Measurements from ENCODE around the gene HOXD13.

Gene HOXD13

DNA sequence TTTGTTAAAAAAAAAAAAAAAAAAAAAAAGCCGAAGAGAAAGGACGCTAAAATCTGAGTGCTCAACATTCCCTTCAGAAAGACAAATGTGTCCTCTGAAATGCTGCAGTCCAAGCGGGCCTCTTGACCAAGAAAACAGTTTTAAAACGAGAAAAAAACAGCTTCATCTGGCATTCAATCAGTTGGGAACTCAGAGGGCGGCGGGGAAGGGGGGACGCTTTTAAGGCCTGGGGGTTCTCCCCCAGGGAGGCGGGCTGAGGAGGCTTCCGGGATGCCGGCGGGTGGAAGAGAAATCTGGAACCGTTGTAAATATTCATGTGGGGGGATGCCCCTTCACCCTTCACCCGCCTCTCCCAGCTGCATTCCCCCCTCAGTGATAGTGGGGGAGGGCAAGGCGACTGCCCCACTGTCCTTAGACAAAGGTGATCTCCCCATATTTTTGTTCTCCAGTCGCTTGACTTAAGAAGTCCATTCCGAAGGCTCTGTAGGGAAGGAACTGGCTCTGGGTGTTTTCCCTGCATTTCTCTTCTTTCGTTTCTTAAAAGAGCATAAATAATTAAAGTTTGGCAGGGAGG lies 11.3 kb downstream of the HOXD13 start (continued):
- no peak for TF ChIP-seq ATF2 (tag by site-specific recombination; IDR thresholded peaks at IDR 0.05; ENCODE audit: low read depth)
- peak; percentile 9; the same call in 1 of the 2 replicates for TF ChIP-seq ZBTB8A (tag by site-specific recombination; IDR thresholded peaks at IDR 0.05)
- TF ChIP-seq GLIS1 (tag by site-specific recombination; IDR thresholded peaks at IDR 0.05): peak; percentile 84
- TF ChIP-seq ZNF26 (tag by site-specific recombination; IDR thresholded peaks at IDR 0.05): no peak
- no peak for TF ChIP-seq BCL11B (tag by site-specific recombination; IDR thresholded peaks at IDR 0.05; ENCODE audit: low read depth)
- TF ChIP-seq RBAK (tag by site-specific recombination; IDR thresholded peaks at IDR 0.05): no peak
- TF ChIP-seq ZNF521 (tag by site-specific recombination; IDR thresholded peaks at IDR 0.05): no peak
- TF ChIP-seq, protein P1, sequence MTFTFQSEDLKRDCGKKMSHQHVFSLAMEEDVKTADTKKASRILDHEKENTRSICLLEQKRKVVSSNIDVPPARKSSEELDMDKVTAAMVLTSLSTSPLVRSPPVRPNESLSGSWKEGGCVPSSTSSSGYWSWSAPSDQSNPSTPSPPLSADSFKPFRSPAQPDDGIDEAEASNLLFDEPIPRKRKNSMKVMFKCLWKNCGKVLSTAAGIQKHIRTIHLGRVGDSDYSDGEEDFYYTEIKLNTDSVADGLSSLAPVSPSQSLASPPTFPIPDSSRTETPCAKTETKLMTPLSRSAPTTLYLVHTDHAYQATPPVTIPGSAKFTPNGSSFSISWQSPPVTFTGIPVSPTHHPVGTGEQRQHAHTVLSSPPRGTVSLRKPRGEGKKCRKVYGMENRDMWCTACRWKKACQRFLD (tag by site-specific recombination; IDR thresholded peaks at IDR 0.05): no peak
- TF ChIP-seq, protein P2, sequence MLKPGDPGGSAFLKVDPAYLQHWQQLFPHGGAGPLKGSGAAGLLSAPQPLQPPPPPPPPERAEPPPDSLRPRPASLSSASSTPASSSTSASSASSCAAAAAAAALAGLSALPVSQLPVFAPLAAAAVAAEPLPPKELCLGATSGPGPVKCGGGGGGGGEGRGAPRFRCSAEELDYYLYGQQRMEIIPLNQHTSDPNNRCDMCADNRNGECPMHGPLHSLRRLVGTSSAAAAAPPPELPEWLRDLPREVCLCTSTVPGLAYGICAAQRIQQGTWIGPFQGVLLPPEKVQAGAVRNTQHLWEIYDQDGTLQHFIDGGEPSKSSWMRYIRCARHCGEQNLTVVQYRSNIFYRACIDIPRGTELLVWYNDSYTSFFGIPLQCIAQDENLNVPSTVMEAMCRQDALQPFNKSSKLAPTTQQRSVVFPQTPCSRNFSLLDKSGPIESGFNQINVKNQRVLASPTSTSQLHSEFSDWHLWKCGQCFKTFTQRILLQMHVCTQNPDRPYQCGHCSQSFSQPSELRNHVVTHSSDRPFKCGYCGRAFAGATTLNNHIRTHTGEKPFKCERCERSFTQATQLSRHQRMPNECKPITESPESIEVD (tag by site-specific recombination; IDR thresholded peaks at IDR 0.05): no peak
- peak; percentile 62 for TF ChIP-seq ZNF366 (tag by site-specific recombination; conservative IDR thresholded peaks at IDR 0.05)
- no peak for TF ChIP-seq ZNF239 (tag by site-specific recombination; IDR thresholded peaks at IDR 0.05)
- no peak for TF ChIP-seq KLF16 (tag by site-specific recombination; IDR thresholded peaks at IDR 0.05)
- no peak for TF ChIP-seq ZNF830 (tag by site-specific recombination; IDR thresholded peaks at IDR 0.05; ENCODE audit: low read depth)
- TF ChIP-seq, protein P3, sequence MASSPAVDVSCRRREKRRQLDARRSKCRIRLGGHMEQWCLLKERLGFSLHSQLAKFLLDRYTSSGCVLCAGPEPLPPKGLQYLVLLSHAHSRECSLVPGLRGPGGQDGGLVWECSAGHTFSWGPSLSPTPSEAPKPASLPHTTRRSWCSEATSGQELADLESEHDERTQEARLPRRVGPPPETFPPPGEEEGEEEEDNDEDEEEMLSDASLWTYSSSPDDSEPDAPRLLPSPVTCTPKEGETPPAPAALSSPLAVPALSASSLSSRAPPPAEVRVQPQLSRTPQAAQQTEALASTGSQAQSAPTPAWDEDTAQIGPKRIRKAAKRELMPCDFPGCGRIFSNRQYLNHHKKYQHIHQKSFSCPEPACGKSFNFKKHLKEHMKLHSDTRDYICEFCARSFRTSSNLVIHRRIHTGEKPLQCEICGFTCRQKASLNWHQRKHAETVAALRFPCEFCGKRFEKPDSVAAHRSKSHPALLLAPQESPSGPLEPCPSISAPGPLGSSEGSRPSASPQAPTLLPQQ (tag by site-specific recombination; IDR thresholded peaks at IDR 0.05): no peak
- no peak for TF ChIP-seq ZNF433 (tag by site-specific recombination; IDR thresholded peaks at IDR 0.05; ENCODE audit: low read depth)
- no peak for TF ChIP-seq TSHZ1 (tag by site-specific recombination; IDR thresholded peaks at IDR 0.05; ENCODE audit: borderline replicate concordance)
- no peak for TF ChIP-seq ZSCAN4 (tag by site-specific recombination; IDR thresholded peaks at IDR 0.05)
- TF ChIP-seq ZNF324 (tag by site-specific recombination; IDR thresholded peaks at IDR 0.05): no peak
- TF ChIP-seq FEZF1 (tag by site-specific recombination; IDR thresholded peaks at IDR 0.05): no peak
- no peak for TF ChIP-seq GLI2 (tag by site-specific recombination; IDR thresholded peaks at IDR 0.05; ENCODE audit: borderline replicate concordance, low read depth)
- no peak for TF ChIP-seq ZNF18 (tag by site-specific recombination; IDR thresholded peaks at IDR 0.05)
- TF ChIP-seq ZNF335 (tag by site-specific recombination; conservative IDR thresholded peaks at IDR 0.05): no peak
- TF ChIP-seq, protein P4, sequence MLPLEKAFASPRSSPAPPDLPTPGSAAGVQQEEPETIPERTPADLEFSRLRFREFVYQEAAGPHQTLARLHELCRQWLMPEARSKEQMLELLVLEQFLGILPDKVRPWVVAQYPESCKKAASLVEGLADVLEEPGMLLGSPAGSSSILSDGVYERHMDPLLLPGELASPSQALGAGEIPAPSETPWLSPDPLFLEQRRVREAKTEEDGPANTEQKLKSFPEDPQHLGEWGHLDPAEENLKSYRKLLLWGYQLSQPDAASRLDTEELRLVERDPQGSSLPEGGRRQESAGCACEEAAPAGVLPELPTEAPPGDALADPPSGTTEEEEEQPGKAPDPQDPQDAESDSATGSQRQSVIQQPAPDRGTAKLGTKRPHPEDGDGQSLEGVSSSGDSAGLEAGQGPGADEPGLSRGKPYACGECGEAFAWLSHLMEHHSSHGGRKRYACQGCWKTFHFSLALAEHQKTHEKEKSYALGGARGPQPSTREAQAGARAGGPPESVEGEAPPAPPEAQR (tag by site-specific recombination; IDR thresholded peaks at IDR 0.05): no peak
- TF ChIP-seq IKZF3 (tag by site-specific recombination; IDR thresholded peaks at IDR 0.05): no peak; the same call in 1 of the 2 replicates
